Skin of body (tissue), 2 donors: ENCODE measurements around the gene FAM177A1. TPM values are rescaled to one million over a fixed set of nuclear protein-coding genes. Genes with fewer than 3 reads are reported as not detected.

Experiments used
- DNase-seq: peaks from one replicate; lab custom pipeline; 2025; lab: John Stamatoyannopoulos, UW
- total RNA-seq: library from RNA; depleted of rRNA; stranded (reverse); fragments of >200 nt; gene quantifications from one replicate; pipeline ENCODE4 v1.2.3, GENCODE V29; 2014

The FAM177A1 gene
- total RNA-seq, 1 donor from 2014 or later, result 26.0 TPM

DNA sequence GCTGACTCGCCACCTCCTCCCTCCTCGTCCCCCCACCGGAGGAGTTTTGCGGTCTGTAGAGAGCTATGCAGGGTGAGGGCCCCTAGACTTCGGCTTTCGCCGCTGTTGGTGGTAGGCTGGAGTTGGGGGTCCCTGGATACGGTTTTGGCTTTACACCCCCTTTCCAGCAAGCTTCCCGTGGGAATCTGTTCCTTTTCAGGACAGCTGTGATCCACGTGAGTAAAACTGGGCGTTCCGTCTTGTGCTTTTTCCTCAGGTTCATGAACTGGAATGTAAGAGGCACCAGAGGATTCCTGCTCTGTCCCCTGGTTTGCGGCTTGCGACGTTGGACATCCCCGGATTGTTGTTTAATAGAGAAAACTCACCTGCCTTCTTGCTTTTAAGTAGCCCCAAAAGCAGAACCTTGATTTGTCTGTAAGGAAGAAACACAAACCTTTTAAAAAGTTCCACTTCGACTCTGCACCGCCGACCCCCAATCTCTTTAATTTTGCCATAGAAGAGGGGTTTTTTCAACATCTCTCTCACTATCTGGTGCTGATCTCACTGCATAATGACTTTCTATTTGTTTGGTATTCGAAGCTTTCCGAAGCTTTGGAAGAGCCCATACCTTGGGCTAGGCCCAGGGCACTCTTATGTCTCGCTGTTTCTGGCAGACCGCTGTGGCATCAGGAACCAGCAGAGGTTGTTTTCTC lies 76.8 kb downstream of the FAM177A1 start:
- peak; percentile 17 for DNase-seq

GRCh38 chr14:35123388-35123703 lies 77.3 kb downstream of the FAM177A1 start:
- no peak for DNase-seq

DNA sequence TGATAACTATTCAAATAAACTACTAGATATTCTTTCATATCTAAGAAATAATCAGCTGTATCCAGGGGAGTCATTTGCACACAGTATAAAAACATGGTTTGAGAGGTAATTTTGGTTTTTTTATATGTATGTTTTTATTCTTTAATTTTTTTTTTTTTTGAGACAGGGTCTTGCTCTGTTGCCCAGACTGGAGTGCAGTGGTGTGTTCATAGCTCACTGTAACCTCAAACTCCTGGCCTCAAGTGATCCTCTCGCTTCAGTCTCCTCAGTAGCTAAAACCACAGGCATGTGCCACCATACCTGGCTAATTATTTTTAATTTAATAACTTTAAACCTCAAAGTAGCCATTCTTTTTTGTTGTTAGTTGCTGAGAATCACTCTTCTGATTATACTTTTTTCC lies 78.1 kb downstream of the FAM177A1 start:
- DNase-seq, result no peak

Other genes starting within 250 kb of the FAM177A1 start
- gene BAZ1A, start 170.9 kb upstream of the FAM177A1 start, total RNA-seq, result 64.5 TPM
- gene SRP54, start 63.3 kb upstream of the FAM177A1 start, total RNA-seq, result 69.4 TPM
- 27.0 TPM for gene PPP2R3C, start 75.7 kb downstream of the FAM177A1 start, total RNA-seq
- 15.4 TPM for gene PRORP, start 76.3 kb downstream of the FAM177A1 start, total RNA-seq
- 108 TPM for gene PSMA6, start 246.1 kb downstream of the FAM177A1 start, total RNA-seq